Brain pericyte (primary cell): ENCODE data around the gene C1orf174.

Source experiments
- DNase-seq: peaks from one replicate; pipeline ENCODE4 v3.0.0-alpha.2; 2012; ENCODE audit warnings: low read depth, low spot score

Gene C1orf174

DNA sequence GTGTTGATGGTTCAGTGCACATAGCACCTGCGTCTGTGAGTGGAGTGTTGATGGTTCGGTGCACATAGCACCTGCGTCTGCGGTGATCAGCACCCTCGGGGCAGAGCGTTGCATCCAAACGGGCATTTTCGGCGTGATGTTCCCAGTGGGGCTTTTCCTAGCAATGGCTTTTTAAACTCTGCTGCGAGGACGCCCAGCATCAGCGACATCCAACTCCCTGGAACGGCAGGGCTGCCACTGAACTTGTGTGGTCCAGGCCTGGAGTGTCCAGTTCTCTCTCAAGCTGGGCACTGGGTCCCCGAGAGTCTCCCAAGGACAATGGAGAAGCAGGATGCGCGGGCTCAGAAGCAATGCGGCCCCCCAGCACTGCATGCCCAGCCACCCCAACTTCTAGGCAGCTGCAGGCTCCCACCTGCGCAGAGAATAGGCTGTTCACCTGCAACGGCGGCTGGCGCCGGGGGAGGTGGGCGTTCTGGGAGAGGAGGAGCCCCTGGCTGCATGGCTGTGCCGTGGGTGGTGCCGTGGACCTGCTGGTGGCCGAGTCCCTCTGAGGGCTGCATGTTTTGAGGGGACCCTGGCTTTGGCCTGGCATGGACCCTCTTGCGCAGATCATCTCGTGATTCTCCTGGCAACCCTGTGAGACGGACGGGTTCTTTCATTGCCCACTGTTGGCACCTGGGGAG is 10.1 kb upstream of the C1orf174 start:
- DNase-seq = no peak

DNA sequence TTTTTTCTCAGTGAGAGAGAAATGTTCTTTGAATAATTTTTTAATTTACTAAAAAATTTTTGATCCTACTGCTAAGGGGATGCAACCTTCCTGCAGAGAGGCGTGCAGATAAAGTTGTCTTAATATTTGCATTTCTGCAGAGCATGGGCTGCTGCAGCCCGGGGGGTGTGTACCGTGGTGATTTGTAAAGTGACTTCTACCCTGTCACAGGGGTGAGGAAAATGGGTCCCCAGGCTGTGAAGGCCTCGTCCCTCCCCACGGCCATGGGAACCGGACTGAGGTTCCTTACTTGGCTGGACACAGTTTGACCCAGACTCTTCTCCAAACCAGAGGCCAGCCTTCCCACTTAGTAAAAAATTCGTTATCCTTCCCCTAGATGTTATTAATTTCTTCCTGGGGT is 9.5 kb upstream of the C1orf174 start:
- DNase-seq = no peak

DNA sequence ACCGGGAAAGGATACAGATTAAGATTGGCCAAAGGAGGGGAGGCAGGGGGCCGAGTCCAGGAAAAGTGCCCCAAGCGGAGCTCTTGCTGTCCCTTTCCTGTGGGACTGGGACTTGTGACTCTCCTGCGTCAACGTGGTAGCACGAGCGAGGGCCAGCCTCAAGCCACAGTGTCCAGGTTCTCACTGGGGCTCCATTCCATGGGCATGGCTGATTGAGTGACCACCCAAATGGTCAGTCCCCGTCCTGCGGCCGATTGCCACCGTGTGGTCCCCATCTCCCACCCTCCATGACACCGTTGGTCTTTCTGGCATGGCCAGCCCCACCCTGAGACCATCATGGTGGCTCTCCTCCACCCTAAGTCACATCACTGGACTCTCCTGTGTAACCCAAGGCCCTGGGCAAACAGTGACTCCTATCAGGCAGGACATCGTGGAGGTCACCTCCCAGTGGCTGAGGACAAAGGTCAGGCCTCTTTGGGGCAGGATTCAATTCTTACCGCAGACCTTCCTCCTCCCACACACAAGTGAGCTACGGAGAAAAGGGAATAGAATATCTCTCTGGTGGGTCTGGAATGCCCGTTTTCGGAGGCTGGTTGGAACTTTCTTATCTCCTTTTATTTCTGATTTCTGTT is 8.9 kb upstream of the C1orf174 start:
- DNase-seq = no peak

DNA sequence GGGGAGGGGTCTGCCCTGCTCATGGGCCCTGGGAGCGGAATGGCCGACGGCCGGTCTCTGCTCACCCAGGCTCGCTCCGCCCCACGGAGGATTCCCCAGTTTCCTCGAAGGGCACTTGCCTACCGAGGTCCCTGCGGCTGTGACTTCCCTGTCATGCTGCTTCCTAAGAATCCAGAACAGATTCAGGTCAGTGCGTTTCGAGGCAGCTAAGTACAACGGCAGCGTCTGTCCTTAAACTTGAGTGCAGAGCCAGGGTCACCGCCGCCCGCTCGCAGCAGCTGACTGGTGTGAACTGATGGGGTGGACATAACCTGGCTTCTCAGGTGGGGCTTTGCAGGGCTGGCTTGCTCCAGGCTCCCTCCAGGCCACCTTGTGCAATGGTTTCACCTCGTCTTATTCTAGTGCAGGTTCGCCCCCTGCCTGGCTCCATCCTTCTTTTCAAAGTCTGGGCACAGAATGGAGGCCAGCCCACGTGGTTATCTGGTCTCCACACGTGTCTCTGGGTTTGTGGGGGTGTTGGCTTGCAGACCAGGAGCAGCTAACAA is 7.6 kb upstream of the C1orf174 start:
- DNase-seq = no peak

- DNase-seq = no peak
These were observed 7.0 kb upstream of the C1orf174 start for GRCh38 chr1:3907031-3907534.

- no peak for DNase-seq
These were observed 6.6 kb upstream of the C1orf174 start for GRCh38 chr1:3906672-3907020.

DNA sequence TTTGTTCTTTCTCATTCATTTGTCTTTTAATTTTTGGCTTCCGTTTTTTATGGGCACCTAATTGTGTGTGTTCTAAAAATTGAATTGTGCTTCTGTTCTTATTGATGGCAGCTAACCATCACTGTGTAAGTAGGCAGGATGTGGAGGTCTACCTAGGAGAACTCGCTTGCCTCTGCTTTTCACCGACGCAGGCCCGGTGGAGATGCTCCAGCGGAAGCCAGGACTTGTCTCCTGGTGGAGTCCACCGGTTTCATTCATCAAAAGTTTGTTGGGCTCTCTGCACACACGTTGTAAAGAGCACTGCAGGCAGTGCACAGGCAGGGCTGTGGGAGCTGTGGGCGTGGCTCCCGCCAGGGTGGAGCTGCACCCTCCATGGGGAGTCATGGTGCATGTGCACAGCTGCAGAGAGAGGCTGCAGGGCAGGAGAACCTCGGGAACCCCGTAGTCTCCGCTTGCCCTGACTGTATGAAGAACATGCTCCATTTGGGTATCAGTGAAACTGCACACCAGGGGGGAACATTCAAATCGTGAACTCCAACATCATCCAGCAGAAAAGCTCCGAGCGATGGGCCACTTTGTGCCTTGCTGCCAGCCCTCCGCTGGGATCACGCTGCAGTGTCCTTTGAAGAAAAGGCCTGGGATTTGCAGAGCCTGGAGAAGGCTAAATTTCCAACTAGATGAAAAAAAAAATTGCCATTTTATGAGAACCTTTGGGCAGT is 6.0 kb upstream of the C1orf174 start:
- DNase-seq = no peak

- no peak for DNase-seq
These were observed 5.3 kb upstream of the C1orf174 start for GRCh38 chr1:3905266-3905952.

DNA sequence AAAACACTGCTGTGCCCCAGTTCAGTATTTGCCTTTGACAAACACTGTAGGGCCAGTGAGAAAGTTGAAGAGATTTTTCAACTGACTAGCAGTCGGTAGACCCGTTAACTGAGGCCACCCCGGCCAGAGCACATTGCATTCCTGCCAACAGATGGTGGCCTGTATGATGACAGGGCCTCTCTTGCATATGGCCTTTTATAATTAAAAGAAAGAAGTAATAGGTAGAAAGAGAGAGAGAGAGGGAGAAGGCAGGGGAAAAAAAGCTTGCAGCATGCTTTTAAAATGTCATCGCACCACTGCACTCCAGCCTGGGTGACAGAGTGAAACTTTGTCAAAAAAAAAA is 4.7 kb upstream of the C1orf174 start:
- DNase-seq = no peak

- no peak for DNase-seq
These were observed 4.2 kb upstream of the C1orf174 start for GRCh38 chr1:3904006-3904842.

DNA sequence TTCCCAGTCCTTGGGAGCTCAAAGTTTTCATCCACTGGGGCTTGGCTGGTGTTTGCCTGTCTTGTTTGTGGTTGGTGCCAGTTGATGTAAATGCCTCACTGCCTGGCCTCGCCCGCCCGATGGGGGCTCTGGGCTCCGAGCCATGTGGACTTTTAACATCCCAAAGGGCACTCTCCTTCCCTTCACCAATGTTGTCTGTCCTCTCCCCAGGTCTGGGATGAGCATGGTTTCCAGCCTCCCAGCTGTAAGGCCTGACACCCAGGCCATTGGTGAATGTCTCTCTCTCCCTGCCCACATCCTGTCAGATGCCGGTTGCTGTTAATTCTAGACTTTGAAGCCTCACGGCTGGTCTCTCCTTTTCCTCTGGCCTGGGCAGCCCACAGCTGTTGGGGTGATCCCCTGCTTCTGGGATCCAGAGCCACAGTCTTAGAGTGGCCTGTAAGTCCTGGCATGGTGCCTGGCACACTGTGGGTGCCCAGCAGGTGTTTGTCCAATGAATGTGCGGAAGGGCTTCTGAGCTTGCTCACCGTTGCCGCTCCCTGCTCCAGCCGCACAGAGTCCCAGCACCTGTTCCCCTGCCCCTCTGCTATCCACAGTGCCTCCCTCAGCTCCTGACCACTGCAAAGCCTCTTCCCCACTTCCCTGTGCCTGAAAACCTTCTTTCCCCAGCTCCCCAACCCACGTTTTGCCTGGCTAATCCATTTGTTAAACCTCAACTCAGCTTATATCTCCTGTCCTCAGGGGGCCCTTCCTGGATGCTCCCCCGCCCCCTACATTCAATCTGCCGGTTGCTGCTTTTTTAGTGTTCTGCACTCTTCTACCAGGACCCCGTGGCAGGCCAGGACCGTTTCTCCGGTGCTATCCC is 3.3 kb upstream of the C1orf174 start:
- DNase-seq = no peak

DNA sequence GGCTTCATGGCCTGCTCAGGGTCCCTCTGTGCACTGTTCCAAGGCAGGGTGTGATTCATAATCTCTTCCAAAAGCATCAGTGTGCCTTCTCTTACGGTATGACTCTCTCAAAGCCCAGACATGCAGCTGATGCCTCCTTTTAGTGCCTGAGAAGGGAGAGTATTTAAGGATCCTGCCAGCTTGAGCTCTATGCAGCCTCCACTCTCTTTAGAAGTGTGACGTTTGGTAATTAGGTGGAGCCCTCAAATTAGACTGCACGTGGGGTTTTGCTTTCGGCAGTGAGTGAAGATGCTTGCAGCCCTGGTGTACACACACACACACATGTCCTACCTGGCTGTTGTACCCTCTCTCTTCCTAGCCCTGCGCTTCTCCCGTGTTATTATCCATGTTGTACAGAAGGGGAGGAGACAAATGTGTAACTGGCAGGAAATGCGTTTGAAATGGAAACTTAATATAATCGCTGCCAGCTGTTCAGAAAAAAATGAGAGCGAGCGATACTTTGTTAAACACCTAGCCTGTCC is 2.6 kb upstream of the C1orf174 start:
- no peak for DNase-seq

GRCh38 chr1:3902111-3902511 is 2.0 kb upstream of the C1orf174 start:
- DNase-seq = no peak

DNA sequence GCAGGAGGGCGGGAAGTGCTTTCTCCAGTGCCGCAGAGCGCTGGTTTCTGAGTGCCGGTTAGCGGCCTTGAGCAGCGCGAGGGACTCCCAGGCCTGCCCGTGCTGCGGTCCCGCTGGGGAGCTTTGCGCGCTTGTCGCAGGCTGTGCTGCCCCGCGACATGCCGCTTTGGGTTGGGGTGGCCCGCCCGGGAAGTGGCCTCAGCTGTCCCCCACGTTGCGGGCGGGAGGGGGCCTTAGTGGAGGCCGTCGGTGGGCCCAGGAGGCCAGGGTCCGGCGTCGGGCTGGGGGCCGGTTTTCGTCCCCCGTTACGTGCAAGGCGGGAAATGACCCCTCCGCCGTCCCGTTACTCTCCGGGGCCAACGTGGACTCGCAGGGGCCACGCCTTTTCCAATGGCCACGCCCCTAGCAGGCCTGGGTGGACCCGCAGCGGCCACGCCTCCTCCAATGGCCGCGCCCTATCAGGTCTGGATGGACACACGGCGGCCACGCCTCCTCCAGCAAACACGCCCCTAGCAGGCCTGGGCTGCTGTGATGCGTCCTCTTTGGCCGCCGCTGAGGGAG is 977 bp upstream of the C1orf174 start:
- DNase-seq = peak; percentile 88

GRCh38 chr1:3899754-3900149 is 320 bp downstream of the C1orf174 start:
- DNase-seq = no peak

- DNase-seq = no peak
These were observed 898 bp downstream of the C1orf174 start for GRCh38 chr1:3898994-3899753.

GRCh38 chr1:3898475-3898735 is 1.7 kb downstream of the C1orf174 start:
- DNase-seq = no peak

- DNase-seq = no peak
These were observed 3.6 kb downstream of the C1orf174 start for GRCh38 chr1:3896396-3897000.

DNA sequence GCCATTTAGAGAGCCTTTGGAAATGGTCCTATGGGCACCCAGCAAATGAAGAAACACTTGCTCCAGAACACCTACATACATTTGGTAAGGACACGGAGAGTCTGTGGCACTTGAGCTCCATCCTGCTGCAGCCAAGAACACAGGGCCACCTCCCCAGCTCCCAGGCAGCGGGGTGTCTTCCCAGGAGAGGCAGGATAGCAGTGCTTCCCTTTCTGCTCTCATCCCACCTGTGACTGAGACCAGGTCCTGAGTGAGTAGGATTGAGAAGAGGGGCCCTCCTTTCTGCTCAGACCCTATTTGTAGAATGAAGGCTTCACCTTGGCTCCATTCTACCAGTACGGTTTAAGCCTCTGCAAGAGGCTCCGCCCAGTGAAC is 4.1 kb downstream of the C1orf174 start:
- DNase-seq = no peak
